Sigmoid colon (tissue), 4 donors: ENCODE results near the gene MDK.
"Not testable (repeated sequence)": the region's sequence is repeated elsewhere in the genome, so short reads cannot be mapped to it uniquely, and the experiment has no call there.

Source experiments
- CTCF ChIP-seq, 4 experiments: fragments of 450-650 bp in 3 of 4; fragments of 200-600 bp in 1 of 4; IDR thresholded peaks; one replicate each; pipeline ENCODE4 v1.5.1; 2016 to 2019; ENCODE audit warnings: antibody characterized with exemption in 4 of 4, mild to moderate bottlenecking in 3 of 4, moderate library complexity in 2 of 4
- EP300 ChIP-seq, 4 donors: sonication (generic); formaldehyde crosslinking; IDR thresholded peaks; one replicate each; pipeline ENCODE4 v1.6.1; 2017; ENCODE audit warnings: antibody characterized with exemption in 4 of 4
- POLR2A ChIP-seq, 2 donors: fragments of 450-650 bp; IDR thresholded peaks; one replicate each; pipeline ENCODE4 v1.6.1; 2016; ENCODE audit warnings: antibody characterized with exemption in 2 of 2, mild to moderate bottlenecking in 2 of 2, moderate library complexity in 2 of 2
- POLR2AphosphoS5 ChIP-seq, 4 donors: sonication (generic); formaldehyde crosslinking; IDR thresholded peaks; one replicate each; pipeline ENCODE4 v1.6.1; 2017; ENCODE audit warnings: antibody characterized with exemption in 4 of 4

GRCh38 chr11:46371262-46371661 lies 10.2 kb upstream of the MDK start:
- not testable (repeated sequence) for TF ChIP-seq CTCF, POLR2AphosphoS5, POLR2A, EP300 (IDR thresholded peaks at IDR 0.05)
